GM23338 (cell line): ENCODE results near the gene PRSS33. TPM values are rescaled to one million over a fixed set of nuclear protein-coding genes. Genes with fewer than 3 reads are reported as not detected.

ENCODE experiments used
- ATAC-seq: fragments of 200-7000 bp; cut with Tn5 transposase; 3 replicates; pipeline ENCODE4 v1.9.1; 2020
- DNase-seq: peaks from one replicate; pipeline ENCODE4 v3.0.0-alpha.2; 2015; ENCODE audit warnings: low spot score
- H2AFZ ChIP-seq: fragments of 200-600 bp; sonication (generic); 2 replicates; pipeline ENCODE4 v1.8.0; 2016; ENCODE audit warnings: antibody characterized with exemption, mild to moderate bottlenecking, moderate library complexity
- H3F3A ChIP-seq: fragments of 200-600 bp; sonication (generic); replicated peaks from 2 replicates; pipeline ENCODE4 v1.8.0; 2017; ENCODE audit warnings: antibody characterized with exemption, mixed run types, low read depth
- H3K27ac ChIP-seq: fragments of 200-600 bp; sonication (generic); 2 replicates; pipeline ENCODE4 v1.6.1; 2016; ENCODE audit warnings: low read depth
- H3K27me3 ChIP-seq: fragments of 200-600 bp; sonication (generic); 2 replicates; pipeline ENCODE4 v1.8.0; 2016; ENCODE audit warnings: mild to moderate bottlenecking, mixed run types, moderate library complexity; ENCODE audit not compliant: insufficient read depth
- H3K36me3 ChIP-seq: fragments of 200-600 bp; sonication (generic); 2 replicates; pipeline ENCODE4 v1.8.0; 2016; ENCODE audit warnings: mild to moderate bottlenecking; ENCODE audit not compliant: insufficient read depth
- H3K4me1 ChIP-seq: fragments of 200-600 bp; sonication (generic); 2 replicates; pipeline ENCODE4 v1.8.0; 2016; ENCODE audit warnings: mild to moderate bottlenecking, moderate library complexity; ENCODE audit not compliant: insufficient read depth
- H3K4me2 ChIP-seq: fragments of 200-600 bp; sonication (generic); 2 replicates; pipeline ENCODE4 v1.7.1; 2017; ENCODE audit warnings: mixed run types
- H3K4me3 ChIP-seq: fragments of 200-600 bp; sonication (generic); 2 replicates; pipeline ENCODE4 v1.6.1; 2016; ENCODE audit warnings: mixed run types
- H3K79me2 ChIP-seq: fragments of 200-600 bp; sonication (generic); replicated peaks from 2 replicates; pipeline ENCODE4 v1.8.0; 2017; ENCODE audit warnings: mild to moderate bottlenecking; ENCODE audit not compliant: insufficient read depth
- H3K9me2 ChIP-seq: fragments of 200-600 bp; sonication (generic); 2 replicates; pipeline ENCODE4 v1.8.0; 2017; ENCODE audit not compliant: insufficient read depth
- H4K20me1 ChIP-seq: fragments of 200-600 bp; sonication (generic); replicated peaks from 2 replicates; pipeline ENCODE4 v1.8.0; 2017; ENCODE audit warnings: mild to moderate bottlenecking; ENCODE audit not compliant: insufficient read depth
- H3K27ac Mint-ChIP-seq: 2 replicates; pipeline ENCODE4 v1.8.0; 2020; ENCODE audit warnings: inconsistent platforms, mild to moderate bottlenecking, moderate library complexity, mixed read lengths
- H3K27me3 Mint-ChIP-seq: 3 replicates; pipeline ENCODE4 v1.8.0; 2022; ENCODE audit warnings: low read depth, mild to moderate bottlenecking, moderate library complexity, mixed read lengths, inconsistent platforms; ENCODE audit not compliant: insufficient read depth, poor library complexity
- H3K36me3 Mint-ChIP-seq: 3 replicates; pipeline ENCODE4 v1.8.0; 2021; ENCODE audit warnings: low read depth, mild to moderate bottlenecking, inconsistent platforms, moderate library complexity, mixed read lengths
- H3K4me1 Mint-ChIP-seq: 3 replicates; pipeline ENCODE4 v1.8.0; 2020; ENCODE audit warnings: mild to moderate bottlenecking, inconsistent platforms, mixed read lengths
- H3K4me3 Mint-ChIP-seq: 3 replicates; pipeline ENCODE4 v1.8.0; 2021; ENCODE audit warnings: moderate library complexity, mild to moderate bottlenecking, inconsistent platforms, mixed read lengths
- H3K9me3 Mint-ChIP-seq: 3 replicates; pipeline ENCODE4 v1.8.0; 2020; ENCODE audit warnings: moderate library complexity, mild to moderate bottlenecking, inconsistent platforms, mixed read lengths
- CREB1 ChIP-seq: fragments of 250-450 bp; sonication (Bioruptor Pico); IDR thresholded peaks from 2 replicates; pipeline ENCODE4 v1.5.0; 2020; ENCODE audit warnings: low read depth, mild to moderate bottlenecking, moderate library complexity
- EZH2 ChIP-seq: fragments of 200-600 bp; sonication (generic); IDR thresholded peaks from one replicate; pipeline ENCODE4 v1.8.0; 2017; ENCODE audit warnings: antibody characterized with exemption, mild to moderate bottlenecking, low read depth; ENCODE audit not compliant: unreplicated experiment
- EZH2phosphoT487 ChIP-seq: fragments of 200-600 bp; sonication (generic); IDR thresholded peaks from one replicate; pipeline ENCODE4 v1.8.1; 2018; ENCODE audit warnings: antibody characterized with exemption; ENCODE audit not compliant: unreplicated experiment
- JUNB ChIP-seq: IDR thresholded peaks from one replicate; pipeline ENCODE4 v1.6.1; 2016; ENCODE audit warnings: antibody characterized with exemption; ENCODE audit not compliant: unreplicated experiment
- NANOG ChIP-seq: IDR thresholded peaks from 2 replicates; pipeline ENCODE4 v1.6.1; 2016; ENCODE audit warnings: antibody characterized with exemption, borderline replicate concordance
- POLR2AphosphoS5 ChIP-seq: IDR thresholded peaks from 2 replicates; pipeline ENCODE4 v1.6.1; 2016; ENCODE audit warnings: antibody characterized with exemption, low read depth
- STAT1 ChIP-seq: IDR thresholded peaks from one replicate; pipeline ENCODE4 v1.6.1; 2016; ENCODE audit warnings: antibody characterized with exemption; ENCODE audit not compliant: unreplicated experiment
- ZNF114 ChIP-seq: fragments of 250-450 bp; sonication (Bioruptor Pico); IDR thresholded peaks from 2 replicates; pipeline ENCODE4 v1.5.0; 2020; ENCODE audit warnings: mild to moderate bottlenecking, moderate library complexity
- ZNF331 ChIP-seq: fragments of 250-450 bp; sonication (Bioruptor Pico); IDR thresholded peaks from 2 replicates; pipeline ENCODE4 v1.5.0; 2020; ENCODE audit warnings: low read depth, mild to moderate bottlenecking, moderate library complexity
- polyA plus RNA-seq: library from polyadenylated mRNA; unstranded; fragments of >200 nt; fragmentation: Nextera tagmentation; extraction: Ambion mirVana; gene quantifications from 2 replicates; pipeline ENCODE4 v1.2.1, GENCODE V29; 2016
- total RNA-seq: library from RNA; depleted of rRNA; stranded (reverse); fragments of >200 nt; shearing (Covaris generic); gene quantifications from 2 replicates; pipeline ENCODE4 v1.2.3, GENCODE V29; 2014
- TF ChIP-seq, protein P1 (sequence below): IDR thresholded peaks from 2 replicates; pipeline ENCODE4 v1.6.1; 2016; ENCODE audit warnings: antibody characterized with exemption
- TF ChIP-seq, protein P2 (sequence below), 2 experiments: fragments of 200-600 bp in 1 of 2; sonication (generic) in 1 of 2; conservative IDR thresholded peaks; 2 replicates each; pipeline versions ENCODE4 v1.5.1 to v1.6.1; 2016 to 2017; ENCODE audit warnings: antibody characterized with exemption in 2 of 2, low read depth in 2 of 2, mild to moderate bottlenecking in 2 of 2, moderate library complexity in 1 of 2

The PRSS33 gene
- total and polyA plus RNA-seq, 2 experiments from 2014 or later, result 0.24 to 1.4 TPM

DNA sequence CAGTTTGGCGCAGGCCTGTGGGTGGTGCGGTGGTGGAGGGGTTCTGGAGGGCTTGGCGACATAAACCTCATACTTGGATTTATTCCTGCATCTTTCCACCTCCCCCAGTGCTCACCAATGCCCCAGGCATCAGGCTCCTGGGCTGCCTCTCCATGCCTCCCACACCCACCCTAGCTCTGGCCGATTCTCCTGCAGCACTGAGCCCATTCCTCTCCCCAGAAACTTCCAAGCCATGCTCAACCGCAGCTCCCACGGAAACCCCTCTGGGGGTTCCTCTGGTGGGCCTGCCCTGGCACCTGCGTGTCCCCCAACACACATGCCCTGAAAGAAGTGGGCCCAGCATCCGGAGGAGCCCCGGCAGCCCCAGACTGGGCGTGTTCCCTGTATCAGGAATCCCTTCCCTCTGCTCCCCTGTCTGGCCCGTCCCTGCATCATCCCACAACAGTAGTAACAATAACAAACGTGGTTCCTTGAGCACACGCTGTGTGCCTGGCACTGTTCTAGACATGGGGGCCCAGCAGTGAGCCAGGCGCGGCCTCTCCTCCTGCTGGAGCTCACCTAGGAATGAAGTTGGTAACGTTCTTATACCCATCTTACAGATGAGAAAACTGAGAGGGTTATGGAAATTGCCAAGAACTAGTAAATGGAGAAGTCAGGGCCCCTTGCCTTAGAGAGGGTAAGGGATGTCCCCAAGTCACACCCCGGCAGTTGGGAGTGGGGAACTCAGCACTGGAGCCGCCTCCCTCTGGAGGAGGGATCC, 32.0 kb upstream of the PRSS33 start:
- Mint-ChIP-seq H3K4me3 (no peak overlapping the region), H3K9me3 (no peaks in the 10 kb centered on the region), H3K4me1 (no peaks in the 10 kb centered on the region), H3K27ac (no peak overlapping the region), H3K27me3 (peaks cover 4% of the 10 kb centered on the region), H3K36me3 (no peaks in the 10 kb centered on the region)
- no peak for DNase-seq
- no peak overlapping the region for H3K4me2 ChIP-seq
- ATAC-seq, result no peak
- H3K27ac ChIP-seq, result no peak overlapping the region
- no peak overlapping the region for H2AFZ ChIP-seq
- H3K4me3 ChIP-seq, result no peak overlapping the region
- H3F3A ChIP-seq, result no peaks in the 10 kb centered on the region
- no peaks in the 10 kb centered on the region for H4K20me1 ChIP-seq
- H3K79me2 ChIP-seq, result no peaks in the 10 kb centered on the region
- no peaks in the 10 kb centered on the region for H3K4me1 ChIP-seq
- no peaks in the 10 kb centered on the region for H3K9me2 ChIP-seq
- no peaks in the 10 kb centered on the region for H3K27me3 ChIP-seq
- TF ChIP-seq, protein P1, sequence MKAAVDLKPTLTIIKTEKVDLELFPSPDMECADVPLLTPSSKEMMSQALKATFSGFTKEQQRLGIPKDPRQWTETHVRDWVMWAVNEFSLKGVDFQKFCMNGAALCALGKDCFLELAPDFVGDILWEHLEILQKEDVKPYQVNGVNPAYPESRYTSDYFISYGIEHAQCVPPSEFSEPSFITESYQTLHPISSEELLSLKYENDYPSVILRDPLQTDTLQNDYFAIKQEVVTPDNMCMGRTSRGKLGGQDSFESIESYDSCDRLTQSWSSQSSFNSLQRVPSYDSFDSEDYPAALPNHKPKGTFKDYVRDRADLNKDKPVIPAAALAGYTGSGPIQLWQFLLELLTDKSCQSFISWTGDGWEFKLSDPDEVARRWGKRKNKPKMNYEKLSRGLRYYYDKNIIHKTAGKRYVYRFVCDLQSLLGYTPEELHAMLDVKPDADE, result no peak
- no peak for TF ChIP-seq ZNF331
- TF ChIP-seq, protein P2, sequence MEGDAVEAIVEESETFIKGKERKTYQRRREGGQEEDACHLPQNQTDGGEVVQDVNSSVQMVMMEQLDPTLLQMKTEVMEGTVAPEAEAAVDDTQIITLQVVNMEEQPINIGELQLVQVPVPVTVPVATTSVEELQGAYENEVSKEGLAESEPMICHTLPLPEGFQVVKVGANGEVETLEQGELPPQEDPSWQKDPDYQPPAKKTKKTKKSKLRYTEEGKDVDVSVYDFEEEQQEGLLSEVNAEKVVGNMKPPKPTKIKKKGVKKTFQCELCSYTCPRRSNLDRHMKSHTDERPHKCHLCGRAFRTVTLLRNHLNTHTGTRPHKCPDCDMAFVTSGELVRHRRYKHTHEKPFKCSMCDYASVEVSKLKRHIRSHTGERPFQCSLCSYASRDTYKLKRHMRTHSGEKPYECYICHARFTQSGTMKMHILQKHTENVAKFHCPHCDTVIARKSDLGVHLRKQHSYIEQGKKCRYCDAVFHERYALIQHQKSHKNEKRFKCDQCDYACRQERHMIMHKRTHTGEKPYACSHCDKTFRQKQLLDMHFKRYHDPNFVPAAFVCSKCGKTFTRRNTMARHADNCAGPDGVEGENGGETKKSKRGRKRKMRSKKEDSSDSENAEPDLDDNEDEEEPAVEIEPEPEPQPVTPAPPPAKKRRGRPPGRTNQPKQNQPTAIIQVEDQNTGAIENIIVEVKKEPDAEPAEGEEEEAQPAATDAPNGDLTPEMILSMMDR (conservative IDR thresholded peaks at IDR 0.05; ENCODE audit: low read depth in 2 of 2), result no peak
- no peak for TF ChIP-seq CREB1 (CRISPR knock-in tag)
- no peak for TF ChIP-seq STAT1
- TF ChIP-seq JUNB, result no peak
- TF ChIP-seq EZH2phosphoT487, result no peak
- no peaks in the 10 kb centered on the region for H3K36me3 ChIP-seq

DNA sequence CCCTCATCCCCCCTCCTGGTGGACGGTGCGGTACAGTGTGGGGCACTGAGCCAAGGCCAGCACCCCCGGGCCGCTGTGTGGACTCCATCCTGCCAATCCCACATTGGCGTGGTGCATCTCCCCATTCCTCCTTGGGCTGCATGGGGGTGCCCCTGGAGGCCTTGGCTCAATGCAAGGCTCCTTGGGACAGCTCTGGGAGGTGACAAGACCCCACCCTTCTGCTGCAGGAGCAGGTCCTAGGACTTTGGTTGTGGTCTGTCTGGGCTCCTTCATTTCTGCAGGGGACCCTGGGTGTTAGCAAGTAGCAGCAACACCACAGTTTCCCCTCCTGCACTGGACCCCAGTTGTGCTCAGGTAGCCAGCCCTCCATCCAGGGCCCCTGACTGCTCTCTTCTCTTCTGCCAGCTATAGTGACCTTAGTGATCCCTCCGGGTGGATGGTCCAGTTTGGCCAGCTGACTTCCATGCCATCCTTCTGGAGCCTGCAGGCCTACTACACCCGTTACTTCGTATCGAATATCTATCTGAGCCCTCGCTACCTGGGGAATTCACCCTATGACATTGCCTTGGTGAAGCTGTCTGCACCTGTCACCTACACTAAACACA, 31.0 kb upstream of the PRSS33 start:
- H3K27me3 Mint-ChIP-seq, result peaks cover 4% of the 10 kb centered on the region
- Histone ChIP-seq H3K9me2 (no peaks in the 10 kb centered on the region), H3K4me3 (no peak overlapping the region), H3K79me2 (no peaks in the 10 kb centered on the region), H3K36me3 (no peaks in the 10 kb centered on the region), H3K27ac (no peak overlapping the region), H2AFZ (no peak overlapping the region), H3K27me3 (no peaks in the 10 kb centered on the region), H3F3A (no peaks in the 10 kb centered on the region), H3K4me2 (no peak overlapping the region), H4K20me1 (no peaks in the 10 kb centered on the region), H3K4me1 (no peaks in the 10 kb centered on the region)
- no peaks in the 10 kb centered on the region for H3K9me3 Mint-ChIP-seq
- DNase-seq, result no peak
- no peak overlapping the region for H3K4me3 Mint-ChIP-seq
- H3K27ac Mint-ChIP-seq, result no peak overlapping the region; the same call in 1 of the 2 replicates
- ATAC-seq, result no peak
- TF ChIP-seq CREB1 (CRISPR knock-in tag) (no peak), POLR2AphosphoS5 (no peak), ZNF114 (CRISPR knock-in tag) (no peak), EZH2 (no peak), EZH2phosphoT487 (no peak), ZNF331 (no peak), JUNB (no peak), STAT1 (no peak), NANOG (no peak)
- TF ChIP-seq, protein P1, result no peak
- no peaks in the 10 kb centered on the region for H3K36me3 Mint-ChIP-seq
- H3K4me1 Mint-ChIP-seq, result no peaks in the 10 kb centered on the region
